ENCODE measurements around the gene VAMP8.
"Not testable (repeated sequence)": the region's sequence is repeated elsewhere in the genome, so short reads cannot be mapped to it uniquely, and the experiment has no call there.

The VAMP8 gene

GRCh38 chr2:85599468-85600234 lies 22.3 kb downstream of the VAMP8 start:
- no peak for DNase-seq

GRCh38 chr2:85600235-85600575 lies 22.8 kb downstream of the VAMP8 start:
- DNase-seq: no peak

- no peak for DNase-seq
Measured at GRCh38 chr2:85600951-85601770, 23.8 kb downstream of the VAMP8 start.

- DNase-seq: peak; percentile 26
Measured at GRCh38 chr2:85601771-85602475, 24.5 kb downstream of the VAMP8 start.

- peak; percentile 92 for DNase-seq
Measured at GRCh38 chr2:85602476-85603234, 25.3 kb downstream of the VAMP8 start, which contains the start of gene TMEM150A. Gene TMEM150A (minus strand): TSS chr2:85602698. CDS start chr2:85601948, 750 bp downstream.

- DNase-seq: not testable (repeated sequence)
Measured at GRCh38 chr2:85604133-85604444, 26.7 kb downstream of the VAMP8 start.

GRCh38 chr2:85604568-85605339 lies 27.4 kb downstream of the VAMP8 start:
- DNase-seq: no peak

- DNase-seq: peak; percentile 95
Measured at GRCh38 chr2:85605406-85606115, 28.2 kb downstream of the VAMP8 start.

- no peak for DNase-seq
Measured at GRCh38 chr2:85606116-85606455, 28.7 kb downstream of the VAMP8 start.

GRCh38 chr2:85607268-85608215 lies 30.2 kb downstream of the VAMP8 start:
- DNase-seq: no peak

GRCh38 chr2:85611217-85611704 lies 33.9 kb downstream of the VAMP8 start:
- DNase-seq: no peak

- DNase-seq: peak; percentile 90
Measured at GRCh38 chr2:85611705-85612587, 34.6 kb downstream of the VAMP8 start, which contains the start of gene C2orf68. Gene C2orf68 (minus strand): TSS chr2:85612066. CDS start chr2:85611984, 82 bp downstream.

GRCh38 chr2:85613717-85614515 lies 36.5 kb downstream of the VAMP8 start:
- DNase-seq: no peak

- not testable (repeated sequence) for DNase-seq
Measured at GRCh38 chr2:85614757-85615156, 37.4 kb downstream of the VAMP8 start.

- DNase-seq: no peak
Measured at GRCh38 chr2:85615413-85615728, 38.0 kb downstream of the VAMP8 start.

- not testable (repeated sequence) for DNase-seq
Measured at GRCh38 chr2:85617723-85618122, 40.3 kb downstream of the VAMP8 start.

GRCh38 chr2:85619617-85620016 lies 42.2 kb downstream of the VAMP8 start:
- no peak for DNase-seq

- DNase-seq: no peak
Measured at GRCh38 chr2:85621338-85621737, 44.0 kb downstream of the VAMP8 start.

Measured in fibroblast of skin of back (primary cell).